Vagina (tissue), 2 donors: ENCODE results near the gene C11orf68.
"Not testable (repeated sequence)": the region's sequence is repeated elsewhere in the genome, so short reads cannot be mapped to it uniquely, and the experiment has no call there.

Experiments used
- POLR2A ChIP-seq, 2 donors: fragments of 450-650 bp; IDR thresholded peaks; one replicate each; pipeline ENCODE4 v1.6.1; 2017; ENCODE audit warnings: antibody characterized with exemption in 2 of 2, mild to moderate bottlenecking in 2 of 2, moderate library complexity in 2 of 2
- TF ChIP-seq, protein P1 (sequence below), 3 experiments: fragments of 450-650 bp in 2 of 3; fragments of 200-600 bp in 1 of 3; sonication (generic) in 1 of 3; IDR thresholded peaks; one replicate each; pipeline ENCODE4 v1.5.1; 2017 to 2019; ENCODE audit warnings: antibody characterized with exemption in 3 of 3, mild to moderate bottlenecking in 2 of 3, moderate library complexity in 2 of 3

DNA sequence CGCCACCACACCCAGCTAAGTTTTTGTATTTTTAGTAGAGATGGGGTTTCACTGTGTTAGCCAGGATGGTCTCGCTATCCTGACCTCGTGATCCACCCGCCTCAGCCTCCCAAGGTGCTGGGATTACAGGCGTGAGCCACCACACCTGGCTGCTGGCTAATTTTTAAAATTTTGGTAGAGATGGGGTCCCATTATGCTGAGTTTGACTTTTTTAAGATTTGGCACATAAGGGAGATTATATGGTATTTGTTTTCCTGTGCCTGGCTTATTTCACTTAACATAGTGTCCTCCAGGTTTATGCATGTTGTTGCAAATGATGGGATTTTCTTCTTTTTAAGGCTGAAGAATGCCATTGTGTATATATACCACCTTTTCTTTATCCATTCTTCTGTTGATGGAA lies 31.8 kb upstream of the C11orf68 start:
- not testable (repeated sequence) for TF ChIP-seq POLR2A (IDR thresholded peaks at IDR 0.05)
- TF ChIP-seq, protein P1, sequence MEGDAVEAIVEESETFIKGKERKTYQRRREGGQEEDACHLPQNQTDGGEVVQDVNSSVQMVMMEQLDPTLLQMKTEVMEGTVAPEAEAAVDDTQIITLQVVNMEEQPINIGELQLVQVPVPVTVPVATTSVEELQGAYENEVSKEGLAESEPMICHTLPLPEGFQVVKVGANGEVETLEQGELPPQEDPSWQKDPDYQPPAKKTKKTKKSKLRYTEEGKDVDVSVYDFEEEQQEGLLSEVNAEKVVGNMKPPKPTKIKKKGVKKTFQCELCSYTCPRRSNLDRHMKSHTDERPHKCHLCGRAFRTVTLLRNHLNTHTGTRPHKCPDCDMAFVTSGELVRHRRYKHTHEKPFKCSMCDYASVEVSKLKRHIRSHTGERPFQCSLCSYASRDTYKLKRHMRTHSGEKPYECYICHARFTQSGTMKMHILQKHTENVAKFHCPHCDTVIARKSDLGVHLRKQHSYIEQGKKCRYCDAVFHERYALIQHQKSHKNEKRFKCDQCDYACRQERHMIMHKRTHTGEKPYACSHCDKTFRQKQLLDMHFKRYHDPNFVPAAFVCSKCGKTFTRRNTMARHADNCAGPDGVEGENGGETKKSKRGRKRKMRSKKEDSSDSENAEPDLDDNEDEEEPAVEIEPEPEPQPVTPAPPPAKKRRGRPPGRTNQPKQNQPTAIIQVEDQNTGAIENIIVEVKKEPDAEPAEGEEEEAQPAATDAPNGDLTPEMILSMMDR (IDR thresholded peaks at IDR 0.05) = not testable (repeated sequence)
